Measurements from ENCODE around the gene CHRNE.

Gene CHRNE

GRCh38 chr17:4903051-4903818 is at the start of gene CHRNE:
Gene CHRNE, minus strand, starts transcription at chr17:4903098. Its CDS starts 35 bp downstream, at chr17:4903063.
- DNase-seq: peak; percentile 88

- DNase-seq: no peak
Measured at GRCh38 chr17:4951486-4951885, 48.6 kb upstream of the CHRNE start.

- no peak for DNase-seq
Measured at GRCh38 chr17:4950746-4951204, 47.9 kb upstream of the CHRNE start, which contains the start of gene ENO3. Gene ENO3, plus strand, starts transcription at chr17:4951119. Its CDS starts 711 bp downstream, at chr17:4951830.

DNA sequence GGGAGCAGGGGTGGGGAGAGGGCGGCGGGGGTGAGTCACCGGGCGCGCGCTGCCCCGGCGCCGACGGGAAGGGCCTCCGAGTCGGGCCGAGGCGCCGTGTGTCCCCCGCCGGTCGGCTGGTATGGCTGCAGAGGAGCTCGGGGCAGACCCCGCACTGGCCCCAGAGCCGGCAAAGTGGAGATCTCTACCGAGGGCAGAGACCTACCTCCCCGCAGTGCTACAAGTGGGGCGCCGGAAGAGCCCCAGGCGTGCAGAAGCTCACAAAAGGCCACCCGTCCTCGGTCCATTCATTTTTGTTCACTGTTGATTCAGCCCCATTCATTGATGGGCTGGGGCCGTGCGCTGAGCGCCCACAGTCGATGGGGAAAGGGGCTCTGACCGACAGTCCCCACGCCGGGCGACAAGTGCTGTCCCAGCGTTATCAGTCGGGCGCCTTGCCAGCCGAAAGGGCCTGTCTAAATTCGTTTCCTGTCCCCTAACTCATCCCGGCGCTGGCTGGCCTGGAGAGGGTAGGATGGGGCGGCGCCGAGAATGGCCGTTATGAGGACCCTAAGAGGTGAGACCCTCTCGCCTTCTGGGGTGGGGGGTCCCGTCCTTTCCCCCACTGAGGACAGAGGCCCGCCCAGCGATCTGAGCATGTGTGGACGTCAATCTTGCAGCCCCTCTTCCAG is 47.3 kb upstream of the CHRNE start:
- DNase-seq: peak; percentile 62

DNA sequence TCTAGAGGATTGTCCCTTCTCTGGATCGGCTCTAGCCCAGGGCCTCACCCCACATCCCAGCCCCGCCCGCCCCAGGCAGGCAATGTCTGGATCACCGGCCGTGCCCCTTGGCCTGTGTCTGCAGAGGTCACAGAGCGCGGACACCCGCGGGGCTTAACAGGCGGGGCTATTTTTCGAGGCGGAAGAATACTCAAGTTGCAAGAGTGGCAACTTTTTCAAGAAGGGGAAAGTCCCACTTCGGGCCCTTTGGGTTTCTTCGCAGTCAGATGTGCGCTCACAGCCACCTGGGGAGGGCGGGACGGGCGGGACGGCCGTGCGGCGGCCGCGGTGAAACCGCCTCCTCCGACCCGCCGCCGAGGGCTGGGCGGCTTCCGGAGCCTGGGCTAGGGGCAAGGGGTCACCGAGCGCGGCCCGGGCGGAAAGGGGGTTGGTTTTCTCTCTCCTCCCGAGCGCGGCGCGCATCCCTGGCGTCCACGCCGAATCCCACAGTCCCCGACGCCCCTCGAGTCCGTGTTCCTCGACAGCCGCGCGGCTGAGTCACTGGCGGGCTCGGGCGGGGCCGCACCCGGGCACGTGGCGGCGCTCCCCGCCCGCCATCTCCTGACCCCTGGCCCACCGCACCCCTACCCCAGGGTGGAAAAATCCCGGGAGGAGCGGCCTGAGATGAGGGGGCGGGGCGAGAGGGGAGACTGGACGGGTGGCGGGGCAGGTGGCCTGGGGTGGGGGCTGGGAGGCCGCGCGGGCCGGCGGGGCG is 46.6 kb upstream of the CHRNE start:
- peak; percentile 89 for DNase-seq

DNA sequence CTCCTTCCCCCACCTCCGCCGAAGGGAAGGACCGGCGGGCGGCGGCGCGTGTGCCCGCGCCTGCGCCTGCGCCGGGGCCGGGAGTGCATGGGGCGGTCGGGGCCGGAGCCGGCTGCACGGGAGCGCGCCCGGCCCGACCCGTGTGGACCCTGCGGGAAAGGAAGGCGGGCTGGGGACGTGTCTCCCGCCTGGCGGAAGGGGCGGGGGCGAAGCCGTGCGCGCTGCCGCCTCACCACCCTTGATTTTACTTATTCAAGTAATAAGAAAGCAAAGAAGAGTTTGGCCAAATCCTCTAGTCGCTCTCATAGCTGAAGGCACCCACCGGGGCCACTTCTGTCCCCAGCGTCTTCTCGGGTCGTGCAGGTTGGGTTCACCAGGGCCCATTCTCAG is 46.0 kb upstream of the CHRNE start:
- peak; percentile 84 for DNase-seq

- peak; percentile 95 for DNase-seq
Measured at GRCh38 chr17:4948166-4948930, 45.5 kb upstream of the CHRNE start, which contains the start of gene PFN1. Gene PFN1, minus strand, starts transcription at chr17:4948530. Its CDS starts 136 bp downstream, at chr17:4948394.

DNA sequence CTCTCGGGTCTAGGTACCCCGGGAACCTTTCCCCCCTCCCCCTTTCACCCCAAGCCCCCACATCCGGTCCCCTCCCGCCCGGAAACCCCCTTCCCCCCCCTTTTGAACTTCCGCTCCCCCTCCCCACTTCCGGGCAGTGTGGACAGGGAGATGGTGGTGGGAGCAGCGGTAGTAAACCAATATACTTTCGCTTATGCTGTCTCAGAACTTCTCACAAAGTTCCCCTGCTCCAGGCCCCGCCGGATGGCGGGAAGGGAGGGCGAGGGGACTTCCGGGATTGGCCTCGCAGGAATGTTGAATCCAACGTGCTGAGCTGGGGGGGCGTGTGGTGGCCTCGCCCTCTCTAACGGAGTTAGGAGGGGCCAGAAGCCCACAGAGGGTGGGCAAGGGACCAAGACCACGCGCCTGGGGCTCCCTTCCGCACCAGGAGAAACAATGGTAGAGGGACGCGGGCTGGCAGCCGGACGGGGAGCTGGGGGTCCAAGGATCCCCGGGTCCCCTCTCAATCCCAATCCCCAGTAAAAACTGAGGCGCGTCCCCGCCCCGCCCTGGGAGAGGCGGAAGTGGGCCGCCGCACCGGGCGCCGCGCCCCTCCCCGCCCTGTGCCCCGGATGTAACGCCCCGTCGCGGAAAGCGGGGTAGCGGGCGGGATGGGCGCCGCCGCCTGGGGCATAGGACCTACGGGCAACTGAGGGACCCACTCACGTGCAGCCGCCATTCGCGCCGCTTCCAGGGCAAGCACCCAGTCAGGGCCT is 44.7 kb upstream of the CHRNE start:
- peak; percentile 80 for DNase-seq

- DNase-seq: no peak
Measured at GRCh38 chr17:4947010-4947410, 44.1 kb upstream of the CHRNE start.

DNA sequence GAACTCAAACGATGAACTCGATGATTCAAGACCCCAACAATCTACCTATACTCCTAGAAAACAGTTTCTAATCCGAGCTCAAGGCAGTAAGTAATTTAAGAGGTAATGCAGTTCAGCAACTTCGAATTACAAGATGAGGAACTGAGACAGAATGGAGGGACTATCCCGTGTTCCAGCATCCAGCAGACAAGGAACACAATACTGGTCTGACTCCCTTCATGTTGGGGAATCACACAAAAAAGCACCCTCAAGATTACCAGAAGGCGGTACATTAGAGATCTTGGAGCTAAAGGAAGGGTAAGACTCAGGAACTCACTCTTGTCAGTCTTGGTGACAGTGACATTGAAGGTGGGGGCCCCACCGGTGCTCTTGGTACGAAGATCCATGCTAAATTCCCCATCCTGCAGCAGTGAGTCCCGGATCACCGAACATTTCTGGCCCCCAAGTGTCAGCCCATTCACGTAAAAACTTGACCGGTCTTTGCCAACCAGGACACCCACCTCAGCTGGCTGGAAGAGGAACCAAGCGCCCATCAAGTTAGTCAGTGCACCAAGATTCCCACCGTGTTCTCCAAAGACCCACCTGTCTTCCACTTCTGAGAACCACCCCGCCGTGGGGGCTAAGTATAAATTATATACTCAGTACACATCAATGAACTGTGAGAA is 43.5 kb upstream of the CHRNE start:
- no peak for DNase-seq

GRCh38 chr17:4945944-4946280 is 43.0 kb upstream of the CHRNE start:
- no peak for DNase-seq

DNA sequence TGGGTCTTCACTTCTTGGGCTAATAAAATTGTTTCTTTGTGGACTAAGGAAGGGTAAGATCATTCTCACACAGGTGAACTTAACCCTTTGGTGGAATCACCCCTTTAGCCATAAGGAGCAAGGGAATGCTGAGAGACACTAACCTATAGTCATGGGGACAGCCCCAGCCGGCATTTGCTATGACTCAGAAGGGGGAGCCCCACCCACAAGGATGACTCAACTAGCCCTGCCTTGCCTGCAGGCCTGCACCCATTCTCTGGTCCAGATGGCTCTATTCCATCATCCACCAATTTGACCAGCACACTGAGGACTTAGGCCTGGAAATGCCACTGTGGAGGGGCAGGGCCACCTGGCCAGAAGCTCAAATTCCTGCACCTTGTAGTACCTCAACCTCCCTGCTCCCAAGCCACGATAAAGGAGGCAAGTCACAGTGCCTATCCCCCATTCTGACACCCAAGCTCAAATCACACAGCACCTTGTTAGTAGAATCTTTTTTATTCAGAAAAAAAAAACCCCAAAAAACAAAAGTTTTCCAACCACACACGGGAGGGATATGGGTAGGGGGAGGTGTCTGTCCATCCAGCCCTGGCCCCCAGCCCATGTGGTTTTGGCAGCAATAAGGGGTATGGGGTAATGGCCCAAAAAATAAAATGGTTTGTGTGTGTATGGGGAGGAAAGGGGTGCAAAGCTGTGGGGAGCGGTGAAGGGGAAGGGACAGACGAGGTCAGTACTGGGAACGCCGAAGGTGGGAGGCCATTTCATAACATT is 42.5 kb upstream of the CHRNE start:
- DNase-seq: peak; percentile 92

DNA sequence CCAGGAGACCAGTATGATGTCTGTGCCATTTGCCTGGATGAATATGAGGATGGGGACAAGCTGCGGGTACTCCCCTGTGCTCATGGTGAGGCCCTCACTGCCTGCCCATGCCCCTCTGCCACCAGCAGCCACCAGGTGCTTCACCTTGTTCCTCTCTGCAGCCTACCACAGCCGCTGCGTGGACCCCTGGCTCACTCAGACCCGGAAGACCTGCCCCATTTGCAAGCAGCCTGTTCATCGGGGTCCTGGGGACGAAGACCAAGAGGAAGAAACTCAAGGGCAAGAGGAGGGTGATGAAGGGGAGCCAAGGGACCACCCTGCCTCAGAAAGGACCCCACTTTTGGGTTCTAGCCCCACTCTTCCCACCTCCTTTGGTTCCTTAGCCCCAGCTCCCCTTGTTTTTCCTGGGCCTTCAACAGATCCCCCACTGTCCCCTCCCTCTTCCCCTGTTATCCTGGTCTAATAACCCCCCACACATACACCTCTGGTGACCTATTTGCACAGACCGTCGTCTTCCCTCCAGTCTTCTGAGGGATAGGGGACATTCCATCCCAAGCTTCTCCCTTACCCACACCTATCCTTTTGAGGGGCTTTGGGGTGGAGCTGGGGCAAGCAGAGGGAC is 41.8 kb upstream of the CHRNE start:
- peak; percentile 62 for DNase-seq

GRCh38 chr17:4944163-4944553 is 41.3 kb upstream of the CHRNE start:
- DNase-seq: peak; percentile 75

GRCh38 chr17:4942760-4943508 is 40.0 kb upstream of the CHRNE start:
- DNase-seq: no peak

DNA sequence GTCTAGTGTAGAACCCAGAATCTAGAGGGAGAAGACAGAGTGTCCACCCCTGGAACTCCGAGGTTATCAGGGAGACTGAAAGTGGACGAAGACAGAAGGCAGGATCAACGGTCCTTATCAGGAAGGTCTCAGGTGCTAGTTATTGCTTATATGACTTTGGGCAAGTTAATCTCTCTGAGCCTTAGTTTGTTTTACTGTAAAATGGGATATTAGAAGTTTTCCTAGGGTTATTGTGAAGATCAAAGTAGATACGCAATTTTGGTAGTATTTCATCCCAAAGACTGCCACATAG is 38.4 kb upstream of the CHRNE start:
- no peak for DNase-seq

GRCh38 chr17:4940555-4941318 is 37.8 kb upstream of the CHRNE start:
- DNase-seq: peak; percentile 64

- peak; percentile 96 for DNase-seq
Measured at GRCh38 chr17:4939796-4940554, 37.1 kb upstream of the CHRNE start, which contains the start of the genes RNF167 and SLC25A11. Gene RNF167, plus strand, starts transcription at chr17:4940268. Its CDS starts 642 bp downstream, at chr17:4940910. Gene SLC25A11, minus strand, starts transcription at chr17:4940046. Its CDS starts 136 bp downstream, at chr17:4939910.
